GM21786 (cell line): ENCODE measurements around the gene TDRKH.
"Not testable (repeated sequence)": the region's sequence is repeated elsewhere in the genome, so short reads cannot be mapped to it uniquely, and the experiment has no call there.

ENCODE experiments used
- ATAC-seq: cut with Tn5 transposase; IDR thresholded peaks from one replicate; pipeline ENCODE4 v1.9.1; 2021; ENCODE audit not compliant: unreplicated experiment

TDRKH gene

GRCh38 chr1:151803164-151803563 is 12.9 kb upstream of the TDRKH start:
- no peak for ATAC-seq

GRCh38 chr1:151802372-151802771 is 12.1 kb upstream of the TDRKH start:
- ATAC-seq: no peak

GRCh38 chr1:151801846-151802245 is 11.5 kb upstream of the TDRKH start:
- ATAC-seq: no peak

- ATAC-seq: no peak
Observed at GRCh38 chr1:151801310-151801820, 11.1 kb upstream of the TDRKH start.

- no peak for ATAC-seq
Observed at GRCh38 chr1:151800830-151801229, 10.5 kb upstream of the TDRKH start.

GRCh38 chr1:151799179-151800022 is 9.1 kb upstream of the TDRKH start:
- no peak for ATAC-seq

GRCh38 chr1:151798571-151798970 is 8.3 kb upstream of the TDRKH start:
- no peak for ATAC-seq

- ATAC-seq: no peak
Observed at GRCh38 chr1:151790940-151791651, 796 bp upstream of the TDRKH start.

- ATAC-seq: no peak
Observed at GRCh38 chr1:151787689-151788088, 2.6 kb downstream of the TDRKH start.

- ATAC-seq: no peak
Observed at GRCh38 chr1:151783796-151784195, 6.5 kb downstream of the TDRKH start.

- ATAC-seq: no peak
Observed at GRCh38 chr1:151782741-151783140, 7.6 kb downstream of the TDRKH start.

GRCh38 chr1:151782026-151782425 is 8.3 kb downstream of the TDRKH start:
- not testable (repeated sequence) for ATAC-seq

GRCh38 chr1:151780736-151781135 is 9.6 kb downstream of the TDRKH start:
- not testable (repeated sequence) for ATAC-seq

GRCh38 chr1:151779852-151780251 is 10.4 kb downstream of the TDRKH start:
- ATAC-seq: no peak

- no peak for ATAC-seq
Observed at GRCh38 chr1:151777317-151777716, 13.0 kb downstream of the TDRKH start.

GRCh38 chr1:151776665-151777062 is 13.6 kb downstream of the TDRKH start:
- ATAC-seq: no peak

- ATAC-seq: no peak
Observed at GRCh38 chr1:151775894-151776664, 14.2 kb downstream of the TDRKH start.

- no peak for ATAC-seq
Observed at GRCh38 chr1:151774256-151774922, 15.9 kb downstream of the TDRKH start.

- ATAC-seq: no peak
Observed at GRCh38 chr1:151773702-151774101, 16.6 kb downstream of the TDRKH start.

GRCh38 chr1:151769270-151769669 is 21.0 kb downstream of the TDRKH start:
- ATAC-seq: not testable (repeated sequence)
